Endodermal cell (in vitro differentiated cells): Measurements from ENCODE around the gene DENND1A. TPM values are rescaled to one million over a fixed set of nuclear protein-coding genes. Genes with fewer than 3 reads are reported as not detected.

Experiments
- DNase-seq: peaks from one replicate; pipeline ENCODE4 v3.0.0-alpha.2; 2017
- H3K27ac ChIP-seq: 2 replicates; pipeline ENCODE4 v1.5.1; 2013; ENCODE audit warnings: mild to moderate bottlenecking, low read depth, low read length, moderate library complexity
- H3K27me3 ChIP-seq: 2 replicates; pipeline ENCODE4 v1.6.1; 2013; ENCODE audit warnings: mild to moderate bottlenecking, low read length, moderate library complexity; ENCODE audit not compliant: insufficient read depth, control insufficient read depth, poor library complexity, severe bottlenecking
- H3K36me3 ChIP-seq: 2 replicates; pipeline ENCODE4 v1.7.0; 2013; ENCODE audit warnings: mild to moderate bottlenecking, low read length, moderate library complexity; ENCODE audit not compliant: control insufficient read depth, insufficient read depth
- H3K4me1 ChIP-seq: one replicate; pipeline ENCODE4 v1.7.0; 2013; ENCODE audit warnings: low read length; ENCODE audit not compliant: control insufficient read depth, insufficient read depth
- H3K4me3 ChIP-seq: 2 replicates; pipeline ENCODE4 v1.5.1; 2013; ENCODE audit warnings: mild to moderate bottlenecking, low read length, moderate library complexity
- H3K9ac ChIP-seq: 2 replicates; pipeline ENCODE4 v1.6.1; 2013; ENCODE audit warnings: mild to moderate bottlenecking, low read length, moderate library complexity; ENCODE audit not compliant: poor library complexity, severe bottlenecking; ENCODE audit errors: extremely low read depth
- H3K9me3 ChIP-seq: 2 replicates; pipeline ENCODE4 v1.6.1; 2013; ENCODE audit warnings: mild to moderate bottlenecking, low read length, moderate library complexity; ENCODE audit not compliant: control insufficient read depth
- H3K27ac Mint-ChIP-seq: 2 replicates; pipeline ENCODE4 v1.8.0; 2020; ENCODE audit warnings: mixed read lengths
- H3K27me3 Mint-ChIP-seq: 2 replicates; pipeline ENCODE4 v1.8.0; 2021; ENCODE audit warnings: mild to moderate bottlenecking, mixed read lengths; ENCODE audit not compliant: insufficient read depth
- H3K36me3 Mint-ChIP-seq: 2 replicates; pipeline ENCODE4 v1.8.0; 2020; ENCODE audit warnings: low read depth, mixed read lengths
- H3K4me1 Mint-ChIP-seq: 2 replicates; pipeline ENCODE4 v1.8.0; 2020; ENCODE audit warnings: mixed read lengths
- H3K4me3 Mint-ChIP-seq: 2 replicates; pipeline ENCODE4 v1.8.0; 2020; ENCODE audit warnings: mild to moderate bottlenecking, moderate library complexity, mixed read lengths
- H3K9me3 Mint-ChIP-seq: 2 replicates; pipeline ENCODE4 v1.8.0; 2020; ENCODE audit warnings: mild to moderate bottlenecking, mixed read lengths
- WGBS, 2 experiments: methylation state at CpG; one replicate each; pipeline versions ENCODE4 v1.1.5 to v1.1.7; 2013; ENCODE audit warnings: missing lambda C conversion rate in 2 of 2, mixed read lengths in 1 of 2; ENCODE audit not compliant: insufficient coverage in 1 of 2, insufficient read length in 1 of 2; 5-methylcytosine and 5-hydroxymethylcytosine counted together
- total RNA-seq, 2 donors: library from RNA; stranded (reverse); fragmentation: NEBNext Ultra II Directional in 1 of 2; extraction: Animal tissue kit (Norgen Biotek cat#: 25700) in 1 of 2; gene quantifications; 2 replicates in 1 of 2; 3 replicates in 1 of 2; pipeline ENCODE4 v1.2.1, GENCODE V29; 2021
- TF ChIP-seq, protein P1 (sequence below): fragments of 200-600 bp; sonication (generic); conservative IDR thresholded peaks from 2 replicates; pipeline ENCODE4 v1.5.0; 2021; ENCODE audit warnings: antibody characterized with exemption, mild to moderate bottlenecking

Gene DENND1A
- total RNA-seq, 2 donors from 2014 or later, result 29.5 to 38.4 TPM

DNA sequence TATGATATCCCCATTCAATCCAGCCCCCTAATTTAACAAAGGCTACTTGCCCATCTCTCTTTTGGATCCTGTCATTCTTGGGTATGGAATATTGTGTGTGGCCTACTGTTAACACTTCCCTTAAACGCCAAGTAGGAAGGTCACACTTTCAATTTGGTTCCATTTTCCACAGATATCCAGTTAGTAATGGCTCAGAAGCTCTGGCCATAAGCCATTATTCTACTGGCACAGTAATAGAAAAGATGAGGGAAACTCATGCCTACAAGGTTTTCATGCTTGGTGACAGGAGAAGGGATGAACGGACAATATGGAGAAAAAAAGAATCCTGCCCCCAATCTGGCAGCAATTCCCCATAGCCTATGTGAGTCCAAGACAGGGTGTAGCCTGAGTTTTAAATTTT is 346.3 kb downstream of the DENND1A start:
- TF ChIP-seq, protein P1, sequence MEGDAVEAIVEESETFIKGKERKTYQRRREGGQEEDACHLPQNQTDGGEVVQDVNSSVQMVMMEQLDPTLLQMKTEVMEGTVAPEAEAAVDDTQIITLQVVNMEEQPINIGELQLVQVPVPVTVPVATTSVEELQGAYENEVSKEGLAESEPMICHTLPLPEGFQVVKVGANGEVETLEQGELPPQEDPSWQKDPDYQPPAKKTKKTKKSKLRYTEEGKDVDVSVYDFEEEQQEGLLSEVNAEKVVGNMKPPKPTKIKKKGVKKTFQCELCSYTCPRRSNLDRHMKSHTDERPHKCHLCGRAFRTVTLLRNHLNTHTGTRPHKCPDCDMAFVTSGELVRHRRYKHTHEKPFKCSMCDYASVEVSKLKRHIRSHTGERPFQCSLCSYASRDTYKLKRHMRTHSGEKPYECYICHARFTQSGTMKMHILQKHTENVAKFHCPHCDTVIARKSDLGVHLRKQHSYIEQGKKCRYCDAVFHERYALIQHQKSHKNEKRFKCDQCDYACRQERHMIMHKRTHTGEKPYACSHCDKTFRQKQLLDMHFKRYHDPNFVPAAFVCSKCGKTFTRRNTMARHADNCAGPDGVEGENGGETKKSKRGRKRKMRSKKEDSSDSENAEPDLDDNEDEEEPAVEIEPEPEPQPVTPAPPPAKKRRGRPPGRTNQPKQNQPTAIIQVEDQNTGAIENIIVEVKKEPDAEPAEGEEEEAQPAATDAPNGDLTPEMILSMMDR, result no peak
- Histone ChIP-seq H3K36me3 (no peaks in the 10 kb centered on the region), H3K27ac (no peak overlapping the region), H3K27me3 (no peaks in the 10 kb centered on the region), H3K4me3 (no peak overlapping the region), H3K9ac (no peak overlapping the region), H3K9me3 (peaks cover 17% of the 10 kb centered on the region), H3K4me1 (no peaks in the 10 kb centered on the region)
- peaks cover 41% of the 10 kb centered on the region for H3K36me3 Mint-ChIP-seq
- no peaks in the 10 kb centered on the region for H3K27me3 Mint-ChIP-seq
- no peak for DNase-seq
- H3K4me3 Mint-ChIP-seq, result no peak overlapping the region
- WGBS, 2 experiments, result 98% methylated on average over 2 of the region's 2 CpGs; no CpG with 5 or more reads in 1 of the 2 experiments
- H3K9me3 Mint-ChIP-seq, result peaks cover 22% of the 10 kb centered on the region
- peaks cover 2% of the 10 kb centered on the region for H3K4me1 Mint-ChIP-seq
- no peak overlapping the region for H3K27ac Mint-ChIP-seq

DNA sequence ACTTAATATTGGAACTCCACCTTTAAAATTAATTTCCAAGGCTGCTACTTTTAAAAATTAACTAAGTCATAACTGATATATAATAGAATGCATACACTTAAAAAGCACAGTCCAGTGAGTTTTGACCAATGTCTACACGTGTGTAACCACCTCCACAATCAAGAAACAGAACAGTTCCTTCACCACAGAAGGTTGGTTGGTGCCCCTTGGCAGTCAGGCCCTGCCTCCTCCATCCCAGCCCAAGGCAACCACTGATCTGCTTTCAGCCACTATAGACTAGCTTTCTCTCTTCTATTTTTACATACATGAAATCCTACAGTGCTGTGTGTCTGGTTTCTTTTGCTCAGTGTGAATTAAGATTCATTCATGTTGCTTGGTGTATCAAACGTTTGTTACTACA is 358.7 kb downstream of the DENND1A start:
- Mint-ChIP-seq H3K9me3 (peaks cover 19% of the 10 kb centered on the region), H3K4me1 (peaks cover 12% of the 10 kb centered on the region), H3K36me3 (peaks cover 28% of the 10 kb centered on the region), H3K27me3 (no peaks in the 10 kb centered on the region), H3K4me3 (no peak overlapping the region), H3K27ac (no peak overlapping the region)
- Histone ChIP-seq H3K9ac (no peak overlapping the region), H3K4me3 (no peak overlapping the region), H3K4me1 (no peaks in the 10 kb centered on the region), H3K27me3 (no peaks in the 10 kb centered on the region), H3K27ac (no peak overlapping the region), H3K36me3 (no peaks in the 10 kb centered on the region), H3K9me3 (peaks cover 24% of the 10 kb centered on the region)
- DNase-seq, result no peak
- TF ChIP-seq, protein P1, result no peak
- 82% methylated on average over 2 of the region's 2 CpGs; no CpG with 5 or more reads in 1 of the 2 experiments for WGBS, 2 experiments

DNA sequence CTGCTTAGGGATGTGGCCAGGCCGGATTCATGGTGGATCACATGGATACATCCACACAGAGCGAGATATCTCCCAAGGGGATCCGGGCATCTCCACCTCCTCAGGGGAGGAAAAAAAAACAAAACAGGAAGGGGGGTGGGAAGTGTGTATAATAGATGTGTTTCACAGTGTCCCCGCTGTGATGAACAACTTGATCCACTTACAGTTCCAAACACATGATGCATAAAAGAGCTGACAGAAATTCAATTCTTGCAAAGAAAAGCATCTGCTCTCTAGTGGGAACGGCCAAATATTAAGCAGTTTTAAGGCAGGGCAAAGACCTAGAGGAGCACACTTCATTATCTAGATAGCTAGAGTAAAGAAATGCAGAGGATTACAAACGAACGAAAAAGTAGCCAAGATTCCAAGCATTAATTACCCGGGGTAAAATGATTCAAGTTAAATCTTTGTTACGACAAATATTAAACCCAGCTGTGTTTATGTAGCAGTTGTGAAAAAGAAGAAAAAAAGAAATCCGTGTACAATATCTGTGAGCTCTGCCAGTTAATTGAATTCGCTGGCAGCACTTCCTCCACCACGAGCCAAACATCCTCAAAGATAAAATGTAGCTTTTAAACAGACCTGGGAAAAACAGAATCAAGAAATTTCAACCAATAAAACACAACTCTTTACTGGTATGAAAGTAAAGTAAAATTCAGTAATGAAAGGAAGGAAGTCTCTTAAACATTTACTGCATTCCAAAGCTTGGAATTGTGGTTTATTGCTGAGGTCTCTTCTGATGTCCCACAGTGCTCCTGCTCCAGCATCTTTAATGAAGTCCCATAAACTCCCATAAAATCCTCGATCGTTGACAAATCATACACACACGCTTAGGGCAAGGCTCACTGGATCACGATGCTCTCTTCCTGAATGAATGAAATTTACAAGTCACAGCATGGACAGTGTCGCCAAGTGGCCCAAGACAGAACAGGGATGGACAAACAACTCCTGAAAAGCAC is 360.9 kb downstream of the DENND1A start:
- 89% methylated on average over 10 to 17 of the region's 17 CpGs for WGBS, 2 experiments
- Histone ChIP-seq H3K9ac (no peak overlapping the region), H3K27me3 (no peaks in the 10 kb centered on the region), H3K9me3 (peaks cover 7% of the 10 kb centered on the region), H3K4me3 (no peak overlapping the region), H3K4me1 (no peaks in the 10 kb centered on the region), H3K36me3 (no peaks in the 10 kb centered on the region), H3K27ac (no peak overlapping the region)
- Mint-ChIP-seq H3K27me3 (no peaks in the 10 kb centered on the region), H3K4me1 (peaks cover 12% of the 10 kb centered on the region), H3K36me3 (peaks cover 10% of the 10 kb centered on the region), H3K27ac (no peak overlapping the region), H3K9me3 (no peaks in the 10 kb centered on the region), H3K4me3 (no peak overlapping the region)
- DNase-seq, result no peak
- TF ChIP-seq, protein P1, result no peak
